Left forelimb (tissue), 1 donor: ENCODE results near the gene HLA-C.
"Not testable (repeated sequence)": the region's sequence is repeated elsewhere in the genome, so short reads cannot be mapped to it uniquely, and the experiment has no call there.

Source experiments
- DNase-seq: peaks from one replicate; pipeline ENCODE4 v3.0.0-alpha.2; 2018; ENCODE audit warnings: low spot score

Gene HLA-C

DNA sequence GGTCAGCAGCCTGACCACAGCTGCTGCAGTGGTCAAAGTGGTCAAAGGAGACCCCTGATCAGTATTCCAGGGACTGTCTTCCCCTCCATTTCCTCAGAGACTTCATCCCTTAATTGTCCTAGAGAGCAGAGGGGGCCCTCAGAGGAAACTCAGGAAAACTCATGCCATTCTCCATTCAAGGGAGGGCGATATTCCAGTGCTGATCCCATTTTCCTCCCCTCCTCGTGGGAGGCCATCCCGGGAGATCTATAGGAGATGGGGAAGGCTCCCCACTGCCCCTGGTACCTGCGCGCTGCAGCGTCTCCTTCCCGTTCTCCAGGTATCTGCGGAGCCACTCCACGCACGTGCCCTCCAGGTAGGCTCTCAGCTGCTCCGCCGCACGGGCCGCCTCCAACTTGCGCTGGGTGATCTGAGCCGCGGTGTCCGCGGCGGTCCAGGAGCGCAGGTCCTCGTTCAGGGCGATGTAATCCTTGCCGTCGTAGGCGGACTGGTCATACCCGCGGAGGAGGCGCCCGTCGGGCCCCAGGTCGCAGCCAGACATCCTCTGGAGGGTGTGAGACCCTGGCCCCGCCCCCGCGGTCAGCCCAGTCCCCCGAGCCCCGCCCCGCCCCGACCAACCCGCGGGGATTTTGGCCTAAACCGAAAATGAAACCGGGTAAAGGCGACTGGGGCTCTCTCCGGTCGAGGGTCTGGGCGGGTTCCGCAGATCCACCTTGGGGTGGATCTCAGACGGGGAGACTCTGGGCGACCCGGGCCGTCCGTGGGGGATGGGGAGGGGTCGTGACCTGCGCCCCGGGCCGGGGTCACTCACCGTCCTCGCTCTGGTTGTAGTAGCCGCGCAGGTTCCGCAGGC, 878 bp downstream of the HLA-C start:
- no peak for DNase-seq

DNA sequence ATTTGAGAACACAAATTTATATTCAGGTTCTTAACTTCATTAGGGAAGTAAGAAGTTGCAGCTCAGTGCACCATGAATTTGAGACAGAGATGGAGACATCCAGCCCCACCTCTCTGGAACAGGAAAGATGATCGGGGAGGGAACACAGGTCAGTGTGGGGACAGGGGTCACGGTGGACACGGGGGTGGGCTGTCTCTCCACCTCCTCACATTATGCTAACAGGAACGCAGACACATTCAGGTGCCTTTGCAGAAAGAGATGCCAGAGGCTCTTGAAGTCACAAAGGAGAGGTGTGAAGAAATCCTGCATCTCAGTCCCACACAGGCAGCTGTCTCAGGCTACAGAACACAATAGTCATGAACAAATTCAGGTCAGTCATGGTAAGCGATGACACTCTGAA, 3.1 kb downstream of the HLA-C start:
- DNase-seq, result no peak

- no peak for DNase-seq
Measured at GRCh38 chr6:31268369-31268765, 3.5 kb downstream of the HLA-C start.

- no peak for DNase-seq
Measured at GRCh38 chr6:31267651-31268368, 4.1 kb downstream of the HLA-C start.

DNA sequence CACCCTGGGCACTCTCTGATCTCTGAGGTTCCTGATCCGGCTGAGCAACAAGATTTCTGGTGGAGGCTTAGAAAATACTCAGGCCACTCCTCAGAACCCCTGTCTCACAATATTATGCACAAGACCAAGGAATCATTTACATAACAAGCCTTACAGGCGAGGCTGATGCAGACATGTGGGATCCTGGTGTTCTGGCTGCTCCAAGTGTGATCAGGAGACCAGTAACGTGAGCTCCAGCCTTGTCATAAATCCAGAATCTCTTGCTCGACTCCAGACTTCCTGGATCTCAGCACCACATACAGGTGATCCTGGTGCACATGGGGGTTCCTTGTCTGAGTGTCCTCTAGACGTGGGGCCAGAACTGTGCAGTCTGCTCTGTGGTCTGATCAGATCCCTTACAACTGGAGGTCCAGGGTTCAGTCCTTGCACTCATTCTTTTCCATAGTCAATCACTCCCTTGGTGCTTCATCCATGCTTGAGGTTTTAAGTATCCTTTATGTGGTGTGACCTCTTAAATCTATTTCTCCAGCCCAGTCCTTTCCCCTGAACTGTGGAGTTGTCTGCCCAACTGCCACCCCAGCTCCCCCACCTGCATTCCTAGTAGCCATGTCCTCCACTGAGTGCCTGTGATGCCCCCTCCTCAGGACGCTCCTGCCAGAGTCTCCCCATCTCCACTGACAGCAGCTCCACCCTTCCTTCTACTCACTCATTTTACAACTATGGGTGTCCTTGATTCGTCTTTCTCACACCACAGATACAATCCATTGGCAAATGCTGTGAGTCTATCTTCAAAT, 5.1 kb downstream of the HLA-C start:
- DNase-seq, result no peak

GRCh38 chr6:31265926-31266325, 6.0 kb downstream of the HLA-C start:
- DNase-seq, result no peak

DNA sequence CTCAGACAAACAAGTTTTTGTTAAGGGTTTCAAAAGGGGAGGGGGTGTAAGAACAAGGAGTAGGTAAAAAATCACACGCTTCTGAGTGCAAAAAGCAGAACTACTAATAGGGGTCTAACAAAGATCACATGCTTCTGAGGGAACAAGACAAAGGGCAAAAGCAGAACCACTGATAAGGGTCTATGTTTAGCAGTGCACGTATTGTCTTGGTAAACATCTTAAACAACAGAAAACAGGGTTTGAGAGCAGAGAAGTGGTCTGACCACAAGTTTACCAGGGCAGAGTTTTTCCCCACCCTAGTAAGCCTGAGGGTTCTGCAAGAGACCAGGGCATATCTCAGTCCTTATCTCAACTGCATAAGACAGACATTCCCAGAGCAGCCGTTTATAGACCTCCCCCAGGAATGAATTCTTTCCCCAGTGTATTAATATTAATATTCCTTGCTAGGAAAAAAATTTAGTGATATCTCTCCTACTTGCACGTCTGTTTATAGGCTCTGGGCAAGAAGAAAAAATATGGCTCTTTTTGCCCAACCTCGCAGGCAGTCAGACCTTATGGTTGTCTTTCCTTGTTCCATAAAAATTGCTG, 8.5 kb downstream of the HLA-C start:
- not testable (repeated sequence) for DNase-seq

DNA sequence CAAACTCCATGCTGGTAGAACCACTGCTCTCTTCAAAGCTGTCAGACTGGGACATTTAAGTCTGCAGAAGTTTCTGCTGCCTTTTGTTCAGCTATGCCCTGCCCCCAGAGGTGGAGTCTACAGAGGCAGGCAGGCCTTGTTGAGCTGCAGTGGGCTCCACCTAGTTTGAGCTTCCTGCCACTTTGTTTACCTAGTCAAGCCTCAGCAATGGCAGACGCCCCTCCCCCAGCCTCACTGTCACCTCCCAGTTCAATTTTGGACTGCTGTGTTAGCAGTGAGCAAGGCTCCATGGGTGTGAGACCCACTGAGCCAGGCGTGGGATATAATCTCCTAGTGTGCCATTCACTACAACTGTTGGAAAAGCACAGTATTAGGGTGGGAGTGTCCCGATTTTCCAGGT, 11.9 kb downstream of the HLA-C start:
- not testable (repeated sequence) for DNase-seq

- no peak for DNase-seq
Measured at GRCh38 chr6:31252625-31253024, 19.3 kb downstream of the HLA-C start.

DNA sequence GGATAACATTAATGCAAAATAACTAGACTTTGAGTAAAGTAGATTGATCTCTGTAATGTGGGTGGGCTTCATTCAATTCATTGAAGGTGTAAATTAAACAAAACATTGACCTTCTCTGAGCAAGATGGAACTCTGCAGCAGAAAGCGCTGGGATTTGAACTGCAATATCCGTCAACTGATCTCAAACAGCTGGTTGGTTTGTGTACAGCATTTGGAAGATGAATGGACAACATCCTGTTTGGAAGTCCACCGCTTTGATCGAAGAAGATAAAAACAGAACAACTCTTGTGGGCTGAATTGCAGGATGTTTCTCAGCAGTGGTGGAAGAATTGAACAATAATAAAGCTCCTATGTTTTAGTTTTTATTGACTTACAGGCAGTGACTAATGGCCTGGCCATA, 20.6 kb downstream of the HLA-C start:
- DNase-seq, result no peak

DNA sequence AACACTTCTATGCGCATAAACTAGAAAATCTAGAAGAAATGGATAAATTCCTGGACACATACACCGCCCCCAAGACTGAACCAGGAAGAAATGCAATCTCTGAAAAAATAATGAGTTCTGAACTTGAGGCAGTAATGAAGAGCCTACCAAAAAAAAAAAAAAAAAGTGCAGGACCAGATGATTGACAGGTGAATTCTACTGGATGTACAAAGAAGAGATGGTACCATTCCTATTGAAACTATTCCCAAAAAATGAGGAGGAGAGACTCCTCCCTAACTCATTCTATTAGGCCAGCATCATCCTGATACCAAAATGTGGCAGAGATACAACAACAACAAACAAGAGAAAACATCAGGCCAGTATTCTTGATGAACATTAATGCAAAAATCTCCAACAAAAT, 22.7 kb downstream of the HLA-C start:
- no peak for DNase-seq

- DNase-seq, result no peak
Measured at GRCh38 chr6:31247813-31248212, 24.1 kb downstream of the HLA-C start.

DNA sequence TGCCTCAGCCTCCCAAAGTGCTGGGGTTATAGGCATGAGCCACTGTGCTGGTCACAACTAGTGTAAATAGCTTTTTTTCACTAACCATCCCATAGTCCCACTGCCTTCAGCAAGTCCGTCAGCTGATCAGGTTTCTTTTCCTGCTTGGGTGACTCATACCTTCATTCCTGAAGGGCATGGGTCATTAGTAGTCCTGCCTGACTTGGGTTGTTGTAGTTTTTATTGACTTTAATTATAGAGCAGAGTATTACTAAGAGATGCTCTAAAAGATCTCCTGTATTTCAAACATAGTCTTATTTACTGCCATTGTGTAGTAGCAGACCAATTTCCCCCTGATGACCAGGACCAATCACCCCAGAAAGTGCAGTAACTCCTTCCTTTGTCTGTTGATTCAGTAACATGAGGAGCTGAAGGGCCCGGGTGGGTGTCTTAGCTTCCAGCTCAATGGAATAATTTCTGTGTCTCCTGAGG, 25.8 kb downstream of the HLA-C start:
- no peak for DNase-seq

GRCh38 chr6:31243508-31243907, 28.4 kb downstream of the HLA-C start:
- DNase-seq, result no peak

DNA sequence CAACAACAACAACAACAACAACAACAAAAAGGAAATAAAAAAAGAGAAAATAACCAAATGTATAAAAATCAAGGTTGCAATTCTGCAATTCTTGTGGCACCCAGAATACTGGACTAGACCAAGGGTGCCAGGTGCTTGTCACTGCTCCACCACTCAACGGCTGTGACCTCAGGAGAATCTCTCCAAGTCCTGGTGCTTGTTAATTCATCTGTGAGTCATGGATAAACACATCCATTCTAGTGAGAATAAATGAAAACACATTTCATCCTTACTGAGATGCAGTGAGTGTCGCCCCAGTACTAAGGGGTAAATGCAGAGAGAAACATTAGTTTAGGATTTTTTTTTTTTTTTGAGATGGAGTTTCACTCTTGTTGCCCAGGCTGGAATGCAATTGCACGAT, 32.0 kb downstream of the HLA-C start:
- DNase-seq, result no peak

DNA sequence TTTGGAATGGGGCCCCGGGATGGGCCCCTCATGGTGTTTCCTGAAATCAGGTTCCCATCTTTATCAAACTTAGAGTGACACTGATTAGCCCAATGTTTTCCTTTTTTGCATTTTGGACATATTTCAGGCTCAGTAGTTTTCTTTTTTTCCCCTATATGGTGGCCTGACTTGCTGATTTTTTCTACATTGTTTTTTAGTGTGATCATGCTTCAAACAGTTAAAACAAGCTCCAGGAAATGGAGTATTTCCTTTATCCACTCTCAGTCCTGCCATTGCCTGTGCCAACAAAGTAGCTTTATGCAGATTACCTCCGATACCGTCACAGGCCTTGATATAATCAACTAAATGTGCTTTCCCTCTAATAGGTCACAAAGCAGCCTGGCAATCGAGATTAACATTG, 37.8 kb downstream of the HLA-C start:
- DNase-seq, result not testable (repeated sequence)

- DNase-seq, result no peak
Measured at GRCh38 chr6:31228476-31228875, 43.4 kb downstream of the HLA-C start.

- DNase-seq, result no peak
Measured at GRCh38 chr6:31227143-31227542, 44.7 kb downstream of the HLA-C start.

- DNase-seq, result no peak
Measured at GRCh38 chr6:31225735-31226134, 46.2 kb downstream of the HLA-C start.

DNA sequence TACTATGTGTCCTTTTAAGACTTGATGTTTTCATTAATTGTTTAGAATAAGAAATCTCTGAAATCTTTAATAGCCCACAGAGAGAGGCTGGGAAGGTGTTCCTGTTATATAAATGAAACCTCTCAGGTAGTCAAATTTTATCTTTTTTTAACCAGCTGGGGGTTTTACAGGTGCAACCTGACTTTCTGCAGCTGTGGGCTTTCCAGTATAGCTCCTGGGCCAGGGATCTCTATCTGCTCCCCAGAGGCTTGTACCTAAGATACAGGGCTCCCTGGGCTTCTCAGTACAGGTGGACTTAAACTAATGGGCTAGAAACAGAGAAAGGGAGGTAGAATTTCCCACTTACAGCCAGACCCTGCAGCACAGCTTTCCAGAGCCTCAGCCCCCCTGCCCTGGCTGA, 49.4 kb downstream of the HLA-C start:
- no peak for DNase-seq
